B cell (primary cell): ENCODE measurements around the gene VCAM1. TPM values are rescaled to one million over a fixed set of nuclear protein-coding genes. Genes with fewer than 3 reads are reported as not detected.

Experiments
- ATAC-seq: fragments of 200-7000 bp; cut with Tn5 transposase; one replicate; pipeline ENCODE4 v1.10.0; 2021; ENCODE audit warnings: low read depth, mild to moderate bottlenecking, moderate number of reproducible peaks, moderate library complexity
- CTCF ChIA-PET: fragments of 350-600 bp; sonication (Branson Sonifier 250); formaldehyde crosslinking; loops from one replicate; lab custom pipeline; 2021; ENCODE audit warnings: antibody characterized with exemption, inconsistent platforms; lab: Charles Lee
- POLR2A ChIA-PET: fragments of 350-600 bp; sonication (Branson Sonifier 250); formaldehyde crosslinking; loops from one replicate; lab custom pipeline; 2021; ENCODE audit warnings: antibody characterized with exemption; lab: Charles Lee
- DNase-seq: peaks from one replicate; pipeline ENCODE4 v3.0.0; 2013
- H2AFZ ChIP-seq: 2 replicates; pipeline ENCODE4 v1.6.1; 2012; ENCODE audit warnings: mild to moderate bottlenecking, low read depth, low read length; ENCODE audit not compliant: insufficient read depth, poor library complexity, severe bottlenecking
- H3K27ac ChIP-seq, 2 donors: 1 replicate in 1 of 2; 2 replicates in 1 of 2; pipeline ENCODE4 v1.5.1; 2012 to 2013; ENCODE audit warnings: low read length in 2 of 2, mild to moderate bottlenecking in 2 of 2, moderate library complexity in 1 of 2
- H3K27me3 ChIP-seq, 4 experiments: fragments of 200-600 bp in 1 of 4; sonication (generic) in 1 of 4; replicated peaks in 1 of 4; 1 replicate in 2 of 4; 2 replicates in 2 of 4; pipeline versions ENCODE4 v1.6.1 to v1.7.0; 2013 to 2016; ENCODE audit warnings: low read length in 3 of 4, mild to moderate bottlenecking in 2 of 4, mixed read lengths in 1 of 4, moderate library complexity in 1 of 4; ENCODE audit not compliant: insufficient read depth in 4 of 4, control insufficient read depth in 3 of 4; ENCODE audit errors: control extremely low read depth in 1 of 4
- H3K36me3 ChIP-seq, 2 experiments: replicated peaks in 1 of 2; 1 replicate in 1 of 2; 2 replicates in 1 of 2; pipeline versions ENCODE4 v1.6.1 to v1.7.1; 2013; ENCODE audit warnings: low read length in 1 of 2; ENCODE audit not compliant: insufficient read depth in 2 of 2, control insufficient read depth in 1 of 2; ENCODE audit errors: control extremely low read depth in 1 of 2, extremely low read depth in 1 of 2
- H3K4me1 ChIP-seq, 2 donors: fragments of 200-600 bp in 1 of 2; sonication (generic) in 1 of 2; 1 replicate in 1 of 2; 2 replicates in 1 of 2; pipeline versions ENCODE4 v1.5.1 to v1.6.1; 2013 to 2017; ENCODE audit warnings: low read length in 2 of 2; ENCODE audit not compliant: control insufficient read depth in 2 of 2, insufficient read depth in 2 of 2
- H3K4me2 ChIP-seq: replicated peaks from 2 replicates; pipeline ENCODE3; 2012; ENCODE audit warnings: mild to moderate bottlenecking, low read depth, low read length; ENCODE audit not compliant: poor library complexity, severe bottlenecking
- H3K4me3 ChIP-seq, 5 experiments: fragments of 200-600 bp in 1 of 5; sonication (generic) in 1 of 5; 1 replicate in 3 of 5; 2 replicates in 2 of 5; pipeline versions ENCODE4 v1.5.1 to v1.7.0; 2011 to 2016; ENCODE audit warnings: low read length in 4 of 5, mild to moderate bottlenecking in 4 of 5, low read depth in 2 of 5, control low read depth in 1 of 5, moderate library complexity in 1 of 5; ENCODE audit not compliant: insufficient read depth in 1 of 5; ENCODE audit errors: control extremely low read depth in 1 of 5, extremely low read depth in 1 of 5
- H3K79me2 ChIP-seq: fragments of 200-600 bp; sonication (generic); one replicate; pipeline ENCODE4 v1.6.0; 2016; ENCODE audit warnings: low read length; ENCODE audit not compliant: control insufficient read depth, insufficient read depth
- H3K9ac ChIP-seq: fragments of 200-600 bp; sonication (generic); 2 replicates; pipeline ENCODE4 v1.6.1; 2017; ENCODE audit warnings: mild to moderate bottlenecking, low read length, moderate library complexity
- H3K9me3 ChIP-seq, 3 donors: one replicate each; pipeline versions ENCODE4 v1.6.1 to v1.7.1; 2013; ENCODE audit warnings: low read length in 2 of 3; ENCODE audit not compliant: control insufficient read depth in 2 of 3, insufficient read depth in 1 of 3; ENCODE audit errors: control extremely low read depth in 1 of 3
- H4K20me1 ChIP-seq: 2 replicates; pipeline ENCODE4 v1.6.0; 2012; ENCODE audit warnings: mild to moderate bottlenecking, low read length; ENCODE audit not compliant: insufficient read depth, control insufficient read depth, poor library complexity, severe bottlenecking
- H3K27ac Mint-ChIP-seq: one replicate; pipeline ENCODE4 v1.8.0; 2021; ENCODE audit warnings: mixed read lengths
- H3K27me3 Mint-ChIP-seq: one replicate; pipeline ENCODE4 v1.8.0; 2021; ENCODE audit warnings: mixed read lengths
- H3K4me1 Mint-ChIP-seq: one replicate; pipeline ENCODE4 v1.8.0; 2021; ENCODE audit warnings: mixed read lengths
- H3K4me3 Mint-ChIP-seq: one replicate; pipeline ENCODE4 v1.8.0; 2021; ENCODE audit warnings: mixed read lengths
- H3K9me3 Mint-ChIP-seq: one replicate; pipeline ENCODE4 v1.8.0; 2022; ENCODE audit warnings: mixed read lengths; ENCODE audit not compliant: insufficient read depth
- EZH2 ChIP-seq: IDR thresholded peaks from 2 replicates; pipeline ENCODE4 v1.6.1; 2012; ENCODE audit warnings: borderline replicate concordance, low read depth, mild to moderate bottlenecking, moderate library complexity, low read length; ENCODE audit not compliant: insufficient read depth, poor library complexity, severe bottlenecking
- WGBS: methylation state at CpG from one replicate; pipeline ENCODE4 v1.1.5; 2013; ENCODE audit warnings: missing lambda C conversion rate; ENCODE audit not compliant: insufficient coverage; 5-methylcytosine and 5-hydroxymethylcytosine counted together
- intact Hi-C: fragments of 100-400 bp; cut with micrococcal nuclease; formaldehyde crosslinking; loops from one replicate; pipeline ENCODE4 v1.10.0; 2022
- polyA plus RNA-seq: library from polyadenylated mRNA; depleted of rRNA; stranded (reverse); fragments of >200 nt; gene quantifications from 2 replicates; pipeline ENCODE4 v1.2.3, GENCODE V29; 2012
- total RNA-seq, 2 donors: library from RNA; stranded (reverse); fragments of 120-200 nt in 1 of 2; gene quantifications; 1 replicate in 1 of 2; 2 replicates in 1 of 2; pipeline versions ENCODE4 v1.2.3 to v1.2.4, GENCODE V29; 2013 to 2022
- TF ChIP-seq, protein P1 (sequence below): fragments of 200-600 bp; IDR thresholded peaks from one replicate; pipeline ENCODE4 v1.8.0; 2022; ENCODE audit warnings: antibody characterized with exemption, mild to moderate bottlenecking

The VCAM1 gene
- total and polyA plus RNA-seq, 2 donors (not counting 1 experiment from before 2014, with no cell fraction given) = not detected

- H3K9ac ChIP-seq = no peak overlapping the region
- Mint-ChIP-seq H3K4me3 (no peak overlapping the region), H3K27ac (no peak overlapping the region), H3K27me3 (peaks cover 9% of the 10 kb centered on the region), H3K9me3 (no peaks in the 10 kb centered on the region), H3K4me1 (no peaks in the 10 kb centered on the region)
- intact Hi-C loops = no loop called here
- H3K4me3 ChIP-seq = no peak overlapping the region
- no peaks in the 10 kb centered on the region for H3K4me1 ChIP-seq
- H3K9me3 ChIP-seq = no peaks in the 10 kb centered on the region
- no peaks in the 10 kb centered on the region for H4K20me1 ChIP-seq
- H3K79me2 ChIP-seq = no peaks in the 10 kb centered on the region
- ATAC-seq = no peak
- no peak for DNase-seq
- CTCF ChIA-PET = no interaction called here
- POLR2A ChIA-PET = no interaction called here
- no peak overlapping the region for H2AFZ ChIP-seq
- H3K27ac ChIP-seq = no peak overlapping the region
- no peak overlapping the region for H3K4me2 ChIP-seq
- TF ChIP-seq, protein P1, sequence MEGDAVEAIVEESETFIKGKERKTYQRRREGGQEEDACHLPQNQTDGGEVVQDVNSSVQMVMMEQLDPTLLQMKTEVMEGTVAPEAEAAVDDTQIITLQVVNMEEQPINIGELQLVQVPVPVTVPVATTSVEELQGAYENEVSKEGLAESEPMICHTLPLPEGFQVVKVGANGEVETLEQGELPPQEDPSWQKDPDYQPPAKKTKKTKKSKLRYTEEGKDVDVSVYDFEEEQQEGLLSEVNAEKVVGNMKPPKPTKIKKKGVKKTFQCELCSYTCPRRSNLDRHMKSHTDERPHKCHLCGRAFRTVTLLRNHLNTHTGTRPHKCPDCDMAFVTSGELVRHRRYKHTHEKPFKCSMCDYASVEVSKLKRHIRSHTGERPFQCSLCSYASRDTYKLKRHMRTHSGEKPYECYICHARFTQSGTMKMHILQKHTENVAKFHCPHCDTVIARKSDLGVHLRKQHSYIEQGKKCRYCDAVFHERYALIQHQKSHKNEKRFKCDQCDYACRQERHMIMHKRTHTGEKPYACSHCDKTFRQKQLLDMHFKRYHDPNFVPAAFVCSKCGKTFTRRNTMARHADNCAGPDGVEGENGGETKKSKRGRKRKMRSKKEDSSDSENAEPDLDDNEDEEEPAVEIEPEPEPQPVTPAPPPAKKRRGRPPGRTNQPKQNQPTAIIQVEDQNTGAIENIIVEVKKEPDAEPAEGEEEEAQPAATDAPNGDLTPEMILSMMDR = no peak
- no peak for TF ChIP-seq EZH2
- no peaks in the 10 kb centered on the region for H3K36me3 ChIP-seq
- H3K27me3 ChIP-seq = peaks cover 0 to 3% (median 0%) of the 10 kb centered on the region in 4 experiments
Observed at GRCh38 chr1:100760511-100760910, 41.0 kb downstream of the VCAM1 start.

GRCh38 chr1:100762461-100762860 is 42.9 kb downstream of the VCAM1 start:
- peaks cover 0 to 3% (median 0%) of the 10 kb centered on the region in 4 experiments for H3K27me3 ChIP-seq
- ATAC-seq = no peak
- H3K4me1 ChIP-seq = no peaks in the 10 kb centered on the region
- no peak for TF ChIP-seq EZH2
- TF ChIP-seq, protein P1 = no peak
- no peaks in the 10 kb centered on the region for H3K36me3 ChIP-seq
- Mint-ChIP-seq H3K27me3 (peaks cover 9% of the 10 kb centered on the region), H3K9me3 (no peaks in the 10 kb centered on the region), H3K27ac (no peak overlapping the region), H3K4me3 (no peak overlapping the region), H3K4me1 (no peaks in the 10 kb centered on the region)
- no peak for DNase-seq
- H3K4me3 ChIP-seq = no peak overlapping the region
- ChIA-PET CTCF (no interaction called here), POLR2A (no interaction called here)
- no peaks in the 10 kb centered on the region for H3K79me2 ChIP-seq
- no CpG with 5 or more reads among the region's 2 CpGs for WGBS
- H3K27ac ChIP-seq = no peak overlapping the region
- H3K9ac ChIP-seq = no peak overlapping the region
- H4K20me1 ChIP-seq = no peaks in the 10 kb centered on the region
- intact Hi-C loops = no loop called here
- no peak overlapping the region for H3K4me2 ChIP-seq
- no peaks in the 10 kb centered on the region for H3K9me3 ChIP-seq
- H2AFZ ChIP-seq = no peak overlapping the region
